HUDEP-2 (cell line): Measurements from ENCODE around the gene RAD51B.

Source experiments
- DNase-seq, 76 experiments: peaks; one replicate each; lab custom pipeline; 2025; ENCODE audit not compliant: unreplicated experiment in 76 of 76; lab: John Stamatoyannopoulos, UW

Gene RAD51B

GRCh38 chr14:68510201-68511128, 690.9 kb downstream of the RAD51B start:
- no peak for DNase-seq

GRCh38 chr14:68511129-68512047, 691.8 kb downstream of the RAD51B start:
- no peak for DNase-seq

GRCh38 chr14:68512088-68512487, 692.5 kb downstream of the RAD51B start:
- no peak for DNase-seq

- DNase-seq, result no peak
Observed at GRCh38 chr14:68513137-68513536, 693.6 kb downstream of the RAD51B start.

GRCh38 chr14:68513838-68514607, 694.4 kb downstream of the RAD51B start:
- DNase-seq, result no peak

- DNase-seq, result no peak
Observed at GRCh38 chr14:68514608-68515194, 695.1 kb downstream of the RAD51B start.

GRCh38 chr14:68516342-68516741, 696.8 kb downstream of the RAD51B start:
- no peak for DNase-seq

- no peak for DNase-seq
Observed at GRCh38 chr14:68518166-68518565, 698.6 kb downstream of the RAD51B start.

- no peak for DNase-seq
Observed at GRCh38 chr14:68518761-68519670, 699.4 kb downstream of the RAD51B start.

- no peak for DNase-seq
Observed at GRCh38 chr14:68519671-68520187, 700.1 kb downstream of the RAD51B start.

GRCh38 chr14:68520637-68521556, 701.3 kb downstream of the RAD51B start:
- no peak for DNase-seq

GRCh38 chr14:68521557-68521901, 702.0 kb downstream of the RAD51B start:
- no peak for DNase-seq

- DNase-seq, result no peak
Observed at GRCh38 chr14:68521961-68522509, 702.5 kb downstream of the RAD51B start.

- DNase-seq, result no peak
Observed at GRCh38 chr14:68522510-68523325, 703.1 kb downstream of the RAD51B start.

GRCh38 chr14:68523326-68523610, 703.7 kb downstream of the RAD51B start:
- DNase-seq, result no peak

GRCh38 chr14:68523989-68524725, 704.6 kb downstream of the RAD51B start:
- no peak for DNase-seq

- no peak for DNase-seq
Observed at GRCh38 chr14:68525516-68525915, 705.9 kb downstream of the RAD51B start.
